ENCODE results near the gene HTR7. TPM values are rescaled to one million over a fixed set of nuclear protein-coding genes. Genes with fewer than 3 reads are reported as not detected.

Gene HTR7
- total RNA-seq, 1 experiment from 2014 or later: not detected

- no peak overlapping the region for H3K27ac ChIP-seq (ENCODE audit: low read depth, low read length, poor library complexity, severe bottlenecking)
- TF ChIP-seq EZH2 (IDR thresholded peaks at IDR 0.05; ENCODE audit: borderline replicate concordance, low read depth, low read length, poor library complexity, severe bottlenecking): no peak
- no peak for TF ChIP-seq CTCF (conservative IDR thresholded peaks at IDR 0.05; ENCODE audit: low read depth, low read length)
- DNase-seq (ENCODE audit: low spot score): no peak
- ChIA-PET POLR2A (ENCODE audit: low non-redundant PET) (no interaction called here), CTCF (no interaction called here)
- intact Hi-C loops (cut with micrococcal nuclease; ENCODE audit: unreplicated experiment): no loop called here
- no peak overlapping the region for H3K4me3 ChIP-seq (ENCODE audit: low read depth, low read length, poor library complexity, severe bottlenecking)
- no TSS peak for BruUV-seq (replicated peaks)
- no peaks in the 10 kb centered on the region for H3K36me3 ChIP-seq (ENCODE audit: insufficient read depth, low read length, poor library complexity, severe bottlenecking)
- H3K27me3 ChIP-seq (replicated peaks; ENCODE audit: insufficient read depth, low read depth, low read length, poor library complexity): peaks cover 36% of the 10 kb centered on the region
- no peaks in the 10 kb centered on the region for H3K4me1 ChIP-seq (ENCODE audit: insufficient read depth, low read length, poor library complexity, severe bottlenecking)
- H3K9me3 ChIP-seq (ENCODE audit: low read depth, low read length, poor library complexity, severe bottlenecking): no peaks in the 10 kb centered on the region
Measured at GRCh38 chr10:90709727-90710126, 148.1 kb downstream of the HTR7 start.

DNA sequence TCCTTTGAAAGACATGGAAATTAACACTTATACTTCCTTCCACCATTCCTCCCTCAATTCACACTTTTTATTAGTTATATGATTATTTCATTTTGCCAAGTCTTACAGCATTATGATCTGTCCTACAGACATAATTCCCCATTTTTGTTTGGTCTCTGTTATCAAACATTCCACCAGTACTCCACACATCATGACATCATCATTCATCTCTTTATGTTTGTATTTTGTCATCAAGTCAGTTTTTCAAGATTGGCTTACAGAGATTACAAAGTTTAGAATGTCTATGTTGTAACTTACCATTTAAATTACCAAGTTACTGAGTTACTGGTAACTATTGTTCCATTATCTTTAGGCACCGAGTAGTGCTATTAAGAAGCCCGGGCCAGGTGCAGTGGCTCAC, 150.2 kb downstream of the HTR7 start:
- no peaks in the 10 kb centered on the region for H3K9me3 ChIP-seq (ENCODE audit: low read depth, low read length, poor library complexity, severe bottlenecking)
- H3K27me3 ChIP-seq (replicated peaks; ENCODE audit: insufficient read depth, low read depth, low read length, poor library complexity): peaks cover 38% of the 10 kb centered on the region
- H3K27ac ChIP-seq (ENCODE audit: low read depth, low read length, poor library complexity, severe bottlenecking): no peak overlapping the region
- CTCF ChIA-PET: no interaction called here
- no peaks in the 10 kb centered on the region for H3K36me3 ChIP-seq (ENCODE audit: insufficient read depth, low read length, poor library complexity, severe bottlenecking)
- TF ChIP-seq CTCF (conservative IDR thresholded peaks at IDR 0.05; ENCODE audit: low read depth, low read length) (no peak), EZH2 (IDR thresholded peaks at IDR 0.05; ENCODE audit: borderline replicate concordance, low read depth, low read length, poor library complexity, severe bottlenecking) (no peak)
- no peak overlapping the region for H3K4me3 ChIP-seq (ENCODE audit: low read depth, low read length, poor library complexity, severe bottlenecking)
- no TSS peak for BruUV-seq (replicated peaks)
- intact Hi-C loops (cut with micrococcal nuclease; ENCODE audit: unreplicated experiment): no loop called here
- POLR2A ChIA-PET (ENCODE audit: low non-redundant PET): no interaction called here
- no peaks in the 10 kb centered on the region for H3K4me1 ChIP-seq (ENCODE audit: insufficient read depth, low read length, poor library complexity, severe bottlenecking)
- no peak for DNase-seq (ENCODE audit: low spot score)

DNA sequence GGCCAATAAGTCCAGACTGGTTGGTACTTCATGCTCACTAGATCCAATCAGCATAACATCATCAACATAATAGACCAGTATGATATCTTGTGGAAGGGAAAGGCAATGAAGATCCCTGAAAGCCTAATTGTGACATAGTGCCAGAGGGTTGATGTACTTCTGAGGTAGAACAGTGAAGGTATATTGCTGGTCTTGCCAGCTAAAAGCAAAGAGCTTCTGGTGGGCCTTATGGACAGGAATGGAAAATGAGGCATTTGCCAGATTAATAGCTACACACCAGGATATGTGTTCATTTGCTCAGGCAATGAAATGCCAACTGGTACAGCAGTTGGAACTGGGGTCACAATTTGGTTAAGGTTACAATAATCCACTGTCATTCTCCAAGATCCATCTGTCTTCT, 156.4 kb downstream of the HTR7 start:
- TF ChIP-seq EZH2 (IDR thresholded peaks at IDR 0.05; ENCODE audit: borderline replicate concordance, low read depth, low read length, poor library complexity, severe bottlenecking) (no peak), CTCF (conservative IDR thresholded peaks at IDR 0.05; ENCODE audit: low read depth, low read length) (no peak)
- no TSS peak for BruUV-seq (replicated peaks)
- DNase-seq (ENCODE audit: low spot score): no peak
- H3K4me1 ChIP-seq (ENCODE audit: insufficient read depth, low read length, poor library complexity, severe bottlenecking): no peaks in the 10 kb centered on the region
- no peak overlapping the region for H3K4me3 ChIP-seq (ENCODE audit: low read depth, low read length, poor library complexity, severe bottlenecking)
- POLR2A ChIA-PET (ENCODE audit: low non-redundant PET): no interaction called here
- H3K27me3 ChIP-seq (replicated peaks; ENCODE audit: insufficient read depth, low read depth, low read length, poor library complexity): peaks cover 12% of the 10 kb centered on the region
- no peaks in the 10 kb centered on the region for H3K9me3 ChIP-seq (ENCODE audit: low read depth, low read length, poor library complexity, severe bottlenecking)
- H3K27ac ChIP-seq (ENCODE audit: low read depth, low read length, poor library complexity, severe bottlenecking): no peak overlapping the region
- H3K36me3 ChIP-seq (ENCODE audit: insufficient read depth, low read length, poor library complexity, severe bottlenecking): no peaks in the 10 kb centered on the region
- intact Hi-C loops (cut with micrococcal nuclease; ENCODE audit: unreplicated experiment): no loop called here
- CTCF ChIA-PET: no interaction called here

All from A673 (cell line).